ENCODE data around the gene CACNA1D. TPM values are rescaled to one million over a fixed set of nuclear protein-coding genes. Genes with fewer than 3 reads are reported as not detected.

CACNA1D gene
- total and polyA plus RNA-seq, 2 donors (not counting 1 experiment from before 2014, with no cell fraction given): 0.17 to 0.37 TPM

- Histone ChIP-seq H4K20me1 (ENCODE audit: control insufficient read depth, extremely low read depth, insufficient read depth, low read length) (no peaks in the 10 kb centered on the region), H3K9ac (ENCODE audit: insufficient read depth, low read length) (no peak overlapping the region), H3K9me3 (ENCODE audit: control insufficient read depth, insufficient read depth, low read depth, low read length) (no peaks in the 10 kb centered on the region), H3K27ac (ENCODE audit: insufficient read depth, low read length) (no peak overlapping the region), H2AFZ (ENCODE audit: low read length) (no peak overlapping the region), H3K4me2 (ENCODE audit: extremely low read depth, insufficient read depth, low read length) (no peak overlapping the region), H3K79me2 (ENCODE audit: control insufficient read depth, insufficient read depth, low read length) (no peaks in the 10 kb centered on the region), H3K27me3 (ENCODE audit: control insufficient read depth, insufficient read depth, low read length) (peaks cover 16% of the 10 kb centered on the region), H3K36me3 (ENCODE audit: control insufficient read depth, insufficient read depth, low read length) (no peaks in the 10 kb centered on the region), H3K4me1 (ENCODE audit: control insufficient read depth, extremely low read depth, insufficient read depth, low read length) (no peaks in the 10 kb centered on the region), H3K4me3 (replicated peaks in 1 of 4; ENCODE audit: control extremely low read depth in 1 of 4, insufficient read depth in 1 of 4, low read depth in 3 of 4, low read length in 4 of 4) (no peak overlapping the region)
- TF ChIP-seq EZH2 (IDR thresholded peaks at IDR 0.05; ENCODE audit: low read length, missing control alignments): no peak
- TF ChIP-seq CTCF (conservative IDR thresholded peaks at IDR 0.05 in 1 of 2, IDR thresholded peaks at IDR 0.05 in 1 of 2; ENCODE audit: low read depth in 1 of 2, low read length in 2 of 2): no peak
- DNase-seq (ENCODE audit: low read depth in 2 of 2): no peak
Measured at GRCh38 chr3:53490459-53490968, 3.9 kb upstream of the CACNA1D start.

- TF ChIP-seq EZH2 (IDR thresholded peaks at IDR 0.05; ENCODE audit: low read length, missing control alignments) (no peak), CTCF (conservative IDR thresholded peaks at IDR 0.05 in 1 of 2, IDR thresholded peaks at IDR 0.05 in 1 of 2; ENCODE audit: low read depth in 1 of 2, low read length in 2 of 2) (no peak)
- Histone ChIP-seq H3K4me2 (ENCODE audit: extremely low read depth, insufficient read depth, low read length) (no peak overlapping the region), H3K9me3 (ENCODE audit: control insufficient read depth, insufficient read depth, low read depth, low read length) (no peaks in the 10 kb centered on the region), H3K4me1 (ENCODE audit: control insufficient read depth, extremely low read depth, insufficient read depth, low read length) (no peaks in the 10 kb centered on the region), H3K27ac (ENCODE audit: insufficient read depth, low read length) (no peak overlapping the region), H2AFZ (ENCODE audit: low read length) (no peak overlapping the region), H3K4me3 (replicated peaks in 1 of 4; ENCODE audit: control extremely low read depth in 1 of 4, insufficient read depth in 1 of 4, low read depth in 3 of 4, low read length in 4 of 4) (no peak overlapping the region), H3K27me3 (ENCODE audit: control insufficient read depth, insufficient read depth, low read length) (peaks cover 23% of the 10 kb centered on the region), H3K79me2 (ENCODE audit: control insufficient read depth, insufficient read depth, low read length) (no peaks in the 10 kb centered on the region), H3K9ac (ENCODE audit: insufficient read depth, low read length) (no peak overlapping the region), H4K20me1 (ENCODE audit: control insufficient read depth, extremely low read depth, insufficient read depth, low read length) (no peaks in the 10 kb centered on the region), H3K36me3 (ENCODE audit: control insufficient read depth, insufficient read depth, low read length) (no peaks in the 10 kb centered on the region)
- no peak for DNase-seq (ENCODE audit: low read depth in 2 of 2)
Measured at GRCh38 chr3:53491276-53491675, 3.1 kb upstream of the CACNA1D start.

DNA sequence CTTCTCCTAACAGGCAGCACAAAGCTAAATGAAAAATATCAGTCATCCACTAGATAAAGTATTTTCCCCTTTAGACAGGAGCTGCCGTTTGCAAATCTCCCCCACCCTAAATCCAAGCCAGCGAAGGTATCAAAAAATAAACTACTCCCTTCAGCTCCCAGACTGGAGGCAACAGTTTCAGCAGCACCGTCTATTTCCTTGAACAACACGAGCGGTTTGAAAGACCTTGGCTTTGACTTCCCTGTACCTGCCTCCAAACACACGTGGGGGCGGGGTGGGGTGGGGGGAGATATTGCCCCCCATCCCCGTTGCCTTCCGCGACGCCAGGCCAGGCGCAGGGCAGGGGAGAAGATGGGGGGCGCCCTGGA is 832 bp upstream of the CACNA1D start:
- Histone ChIP-seq H3K9ac (ENCODE audit: insufficient read depth, low read length) (no peak overlapping the region), H3K9me3 (ENCODE audit: control insufficient read depth, insufficient read depth, low read depth, low read length) (no peaks in the 10 kb centered on the region), H3K27ac (ENCODE audit: insufficient read depth, low read length) (no peak overlapping the region), H3K4me2 (ENCODE audit: extremely low read depth, insufficient read depth, low read length) (no peak overlapping the region), H3K36me3 (ENCODE audit: control insufficient read depth, insufficient read depth, low read length) (no peaks in the 10 kb centered on the region), H4K20me1 (ENCODE audit: control insufficient read depth, extremely low read depth, insufficient read depth, low read length) (no peaks in the 10 kb centered on the region), H3K79me2 (ENCODE audit: control insufficient read depth, insufficient read depth, low read length) (no peaks in the 10 kb centered on the region), H2AFZ (ENCODE audit: low read length) (no peak overlapping the region), H3K4me3 (replicated peaks in 1 of 4; ENCODE audit: control extremely low read depth in 1 of 4, insufficient read depth in 1 of 4, low read depth in 3 of 4, low read length in 4 of 4) (no peak overlapping the region), H3K27me3 (ENCODE audit: control insufficient read depth, insufficient read depth, low read length) (peaks cover 33% of the 10 kb centered on the region), H3K4me1 (ENCODE audit: control insufficient read depth, extremely low read depth, insufficient read depth, low read length) (no peaks in the 10 kb centered on the region)
- DNase-seq (ENCODE audit: low read depth in 2 of 2): no peak
- TF ChIP-seq EZH2 (IDR thresholded peaks at IDR 0.05; ENCODE audit: low read length, missing control alignments) (no peak), CTCF (conservative IDR thresholded peaks at IDR 0.05 in 1 of 2, IDR thresholded peaks at IDR 0.05 in 1 of 2; ENCODE audit: low read depth in 1 of 2, low read length in 2 of 2) (no peak)
